Breast epithelium (tissue), 4 donors: ENCODE results near the gene GABRB2. TPM values are rescaled to one million over a fixed set of nuclear protein-coding genes. Genes with fewer than 3 reads are reported as not detected.

Experiments used
- DNase-seq, 2 donors: peaks; one replicate each; pipeline ENCODE4 v3.0.0-alpha.2; 2019; ENCODE audit warnings: low spot score in 2 of 2
- H3K27ac ChIP-seq, 2 donors: fragments of 200-600 bp; sonication (generic) in 1 of 2; one replicate each; pipeline ENCODE4 v1.5.1; 2016 to 2019; ENCODE audit warnings: mild to moderate bottlenecking in 1 of 2
- H3K27me3 ChIP-seq, 2 donors: fragments of 200-600 bp; sonication (generic) in 1 of 2; one replicate each; pipeline versions ENCODE4 v1.5.1 to v1.6.0; 2017 to 2019; ENCODE audit warnings: control low read depth in 1 of 2, mild to moderate bottlenecking in 1 of 2
- H3K36me3 ChIP-seq: fragments of 200-600 bp; one replicate; pipeline ENCODE4 v1.5.1; 2019
- H3K4me1 ChIP-seq, 2 donors: fragments of 200-600 bp; sonication (generic); one replicate each; pipeline ENCODE4 v1.5.1; 2016 to 2019; ENCODE audit warnings: control low read depth in 1 of 2
- H3K4me3 ChIP-seq, 3 donors: fragments of 200-600 bp; sonication (generic); 1 replicate in 2 of 3; 2 replicates in 1 of 3; pipeline ENCODE4 v1.5.1; 2016 to 2019; ENCODE audit warnings: mild to moderate bottlenecking in 3 of 3, moderate library complexity in 2 of 3
- H3K9me3 ChIP-seq, 2 donors: fragments of 200-600 bp; sonication (generic) in 1 of 2; one replicate each; pipeline ENCODE4 v1.5.1; 2016 to 2019; ENCODE audit warnings: control low read depth in 1 of 2
- CTCF ChIP-seq, 3 donors: fragments of 450-650 bp; IDR thresholded peaks; one replicate each; pipeline ENCODE4 v1.5.1; 2016 to 2017; ENCODE audit warnings: antibody characterized with exemption in 3 of 3, mild to moderate bottlenecking in 3 of 3, moderate library complexity in 3 of 3
- POLR2A ChIP-seq: fragments of 450-650 bp; IDR thresholded peaks from one replicate; pipeline ENCODE4 v1.6.1; 2016; ENCODE audit warnings: antibody characterized with exemption, mild to moderate bottlenecking, moderate library complexity
- POLR2AphosphoS5 ChIP-seq, 3 donors: sonication (generic); formaldehyde crosslinking; IDR thresholded peaks; one replicate each; pipeline ENCODE4 v1.6.1; 2017; ENCODE audit warnings: antibody characterized with exemption in 3 of 3
- intact Hi-C: fragments of 100-400 bp; cut with DNase I; formaldehyde crosslinking; loops from one replicate; pipeline ENCODE4 v1.15.1; 2023; ENCODE audit warnings: low total_unique reads
- total RNA-seq, 3 donors: library from RNA; depleted of rRNA; stranded (reverse); fragments of >200 nt; gene quantifications; one replicate each; pipeline ENCODE4 v1.1.0, GENCODE V29; 2016

GABRB2 gene
- total RNA-seq, 3 donors from 2014 or later = 0.33 to 10.7 (median 2.5) TPM

- Histone ChIP-seq H3K4me1 (no peaks in the 10 kb centered on the region), H3K4me3 (no peak overlapping the region), H3K9me3 (no peaks in the 10 kb centered on the region), H3K27ac (no peak overlapping the region), H3K27me3 (no peaks in the 10 kb centered on the region), H3K36me3 (no peaks in the 10 kb centered on the region)
- DNase-seq = no peak
- intact Hi-C loops = loop anchor here (5.0 kb wide), 1 partner anchor 1854 kb away; no protein-coding TSS in a partner anchor
- TF ChIP-seq CTCF (IDR thresholded peaks at IDR 0.05) = no peak
- TF ChIP-seq POLR2AphosphoS5 (IDR thresholded peaks at IDR 0.05) = no peak
- TF ChIP-seq POLR2A = no peak
Observed at GRCh38 chr5:161372682-161373344, 173.7 kb downstream of the GABRB2 start.

- TF ChIP-seq CTCF (IDR thresholded peaks at IDR 0.05) (no peak), POLR2A (no peak), POLR2AphosphoS5 (IDR thresholded peaks at IDR 0.05) (no peak)
- no peak for DNase-seq
- intact Hi-C loops = no loop called here
- no peaks in the 10 kb centered on the region for H3K9me3 ChIP-seq
- H3K36me3 ChIP-seq = no peaks in the 10 kb centered on the region
- no peak overlapping the region for H3K27ac ChIP-seq
- no peak overlapping the region for H3K4me3 ChIP-seq
- H3K27me3 ChIP-seq = no peaks in the 10 kb centered on the region
- no peaks in the 10 kb centered on the region for H3K4me1 ChIP-seq
Observed at GRCh38 chr5:161369022-161369421, 177.5 kb downstream of the GABRB2 start.

- Histone ChIP-seq H3K4me3 (no peak overlapping the region), H3K4me1 (no peaks in the 10 kb centered on the region), H3K27ac (no peak overlapping the region), H3K9me3 (no peaks in the 10 kb centered on the region), H3K36me3 (no peaks in the 10 kb centered on the region), H3K27me3 (no peaks in the 10 kb centered on the region)
- TF ChIP-seq POLR2AphosphoS5 (IDR thresholded peaks at IDR 0.05) = no peak
- no peak for TF ChIP-seq CTCF (IDR thresholded peaks at IDR 0.05)
- no peak for TF ChIP-seq POLR2A
- DNase-seq = no peak
- intact Hi-C loops = no loop called here
Observed at GRCh38 chr5:161358446-161358845, 188.1 kb downstream of the GABRB2 start.

GRCh38 chr5:161344234-161344633 lies 202.3 kb downstream of the GABRB2 start:
- intact Hi-C loops = no loop called here
- Histone ChIP-seq H3K36me3 (no peaks in the 10 kb centered on the region), H3K27me3 (no peaks in the 10 kb centered on the region), H3K4me1 (no peaks in the 10 kb centered on the region), H3K4me3 (no peak overlapping the region), H3K9me3 (no peaks in the 10 kb centered on the region), H3K27ac (no peak overlapping the region)
- TF ChIP-seq POLR2AphosphoS5 (IDR thresholded peaks at IDR 0.05) (no peak), CTCF (IDR thresholded peaks at IDR 0.05) (no peak), POLR2A (no peak)
- DNase-seq = no peak

- H3K4me3 ChIP-seq = no peak overlapping the region
- H3K4me1 ChIP-seq = no peaks in the 10 kb centered on the region
- no peaks in the 10 kb centered on the region for H3K9me3 ChIP-seq
- no peak for DNase-seq
- no peak overlapping the region for H3K27ac ChIP-seq
- no peaks in the 10 kb centered on the region for H3K36me3 ChIP-seq
- TF ChIP-seq POLR2AphosphoS5 (IDR thresholded peaks at IDR 0.05) = no peak
- TF ChIP-seq CTCF (IDR thresholded peaks at IDR 0.05) = no peak
- TF ChIP-seq POLR2A = no peak
- no peaks in the 10 kb centered on the region for H3K27me3 ChIP-seq
- intact Hi-C loops = no loop called here
Observed at GRCh38 chr5:161342886-161343285, 203.6 kb downstream of the GABRB2 start.
